SK-N-MC (cell line): ENCODE measurements around the gene PARK7.

Source experiments
- EZH2 ChIP-seq: fragments of 200-600 bp; sonication (generic); IDR thresholded peaks from one replicate; pipeline ENCODE4 v1.6.1; 2017; ENCODE audit warnings: antibody characterized with exemption
- FOXP2 ChIP-seq: optimal IDR thresholded peaks from 2 replicates; pipeline ENCODE3; 2011; ENCODE audit warnings: mild to moderate bottlenecking, moderate library complexity; ENCODE audit not compliant: insufficient read depth; ENCODE audit errors: extremely low read length, control extremely low read depth
- POLR2AphosphoS5 ChIP-seq: IDR thresholded peaks from 2 replicates; pipeline ENCODE4 v1.6.1; 2012; ENCODE audit warnings: mild to moderate bottlenecking, low read depth, low read length, borderline replicate concordance

- TF ChIP-seq POLR2AphosphoS5 (no peak), EZH2 (no peak), FOXP2 (no peak)
These were observed 45.0 kb upstream of the PARK7 start for GRCh38 chr1:7916501-7916830.
